GM12878 (cell line): Measurements from ENCODE around the gene CNDP1. TPM values are rescaled to one million over a fixed set of nuclear protein-coding genes. Genes with fewer than 3 reads are reported as not detected.
"Not testable (repeated sequence)": the region's sequence is repeated elsewhere in the genome, so short reads cannot be mapped to it uniquely, and the experiment has no call there.

ENCODE experiments used
- ATAC-seq: fragments of 200-7000 bp; cut with Tn5 transposase; 3 replicates; pipeline ENCODE4 v1.9.1; 2020; ENCODE audit warnings: mild to moderate bottlenecking, moderate library complexity
- BruUV-seq: library from RNA; stranded (reverse); fragments of 400-500 nt; replicated peaks from 2 replicates; lab custom pipeline; 2021; lab: Mats Ljungman, UMichigan
- CTCF ChIA-PET: fragments of 300-600 bp; sonication (Branson Sonifier 250); formaldehyde crosslinking; extraction: SDS; loops from one replicate; lab custom pipeline; 2021; ENCODE audit warnings: inconsistent platforms; lab: Yijun Ruan, JAX
- POLR2A ChIA-PET: fragments of 350-600 bp; formaldehyde crosslinking; extraction: SDS; loops from one replicate; lab custom pipeline; 2021; ENCODE audit warnings: inconsistent platforms; lab: Charles Lee
- RAD21 ChIA-PET: fragments of 300-600 bp; sonication (Branson Sonifier 250); formaldehyde crosslinking; loops from one replicate; lab custom pipeline; 2023; ENCODE audit warnings: antibody characterized with exemption; ENCODE audit not compliant: unreplicated experiment; lab: Charles Lee
- SMC1A ChIA-PET: fragments of 300-600 bp; sonication (Branson Sonifier 250); formaldehyde crosslinking; loops from one replicate; lab custom pipeline; 2023; ENCODE audit not compliant: unreplicated experiment, uncharacterized antibody; lab: Charles Lee
- DNase-seq: peaks from one replicate; pipeline ENCODE4 v3.0.0-alpha.2; 2011; ENCODE audit warnings: low read depth, low spot score
- FAIRE-seq: peaks from 3 replicates; lab custom pipeline; 2011; peaks lifted over from hg19 to GRCh38; lab: Jason Lieb, UNC
- H2AFZ ChIP-seq: 2 replicates; pipeline ENCODE4 v1.6.0; 2011; ENCODE audit warnings: low read depth, low read length, control low read depth; ENCODE audit not compliant: control insufficient read depth
- H3K27ac ChIP-seq: 2 replicates; pipeline ENCODE4 v1.5.1; 2011; ENCODE audit warnings: control low read depth; ENCODE audit not compliant: control insufficient read depth, insufficient read depth
- H3K27me3 ChIP-seq, 2 experiments: replicated peaks in 1 of 2; 2 replicates each; pipeline versions ENCODE4 v1.6.0 to v1.6.1; 2011; ENCODE audit warnings: low read length in 1 of 2; ENCODE audit not compliant: control insufficient read depth in 2 of 2, insufficient read depth in 2 of 2
- H3K36me3 ChIP-seq, 2 experiments: 2 replicates each; pipeline ENCODE4 v1.5.1; 2011; ENCODE audit warnings: low read length in 1 of 2; ENCODE audit not compliant: control insufficient read depth in 2 of 2, insufficient read depth in 2 of 2
- H3K4me1 ChIP-seq: 2 replicates; pipeline ENCODE4 v1.6.1; 2011; ENCODE audit warnings: mild to moderate bottlenecking, low read length, moderate library complexity, mixed read lengths; ENCODE audit not compliant: control insufficient read depth, insufficient read depth
- H3K4me2 ChIP-seq: 2 replicates; pipeline ENCODE4 v1.6.0; 2011; ENCODE audit warnings: control low read depth; ENCODE audit not compliant: control insufficient read depth, insufficient read depth
- H3K4me3 ChIP-seq: fragments of 200-600 bp; sonication (generic); 2 replicates; pipeline ENCODE4 v1.5.1; 2016
- H3K79me2 ChIP-seq: 2 replicates; pipeline ENCODE4 v1.6.0; 2011; ENCODE audit warnings: low read length; ENCODE audit not compliant: control insufficient read depth, insufficient read depth
- H3K9ac ChIP-seq: 2 replicates; pipeline ENCODE4 v1.8.0; 2011; ENCODE audit warnings: low read length, control low read depth, mixed read lengths; ENCODE audit not compliant: control insufficient read depth, insufficient read depth
- H3K9me3 ChIP-seq: replicated peaks from 3 replicates; pipeline ENCODE4 v1.5.1; 2011; ENCODE audit warnings: mild to moderate bottlenecking, low read length; ENCODE audit not compliant: control insufficient read depth, insufficient read depth
- H4K20me1 ChIP-seq: 2 replicates; pipeline ENCODE4 v1.6.0; 2011; ENCODE audit not compliant: control insufficient read depth, insufficient read depth
- GABPA ChIP-seq: IDR thresholded peaks from 2 replicates; pipeline ENCODE4 v1.6.1; 2014; ENCODE audit warnings: antibody characterized with exemption, low read depth, mild to moderate bottlenecking, inconsistent platforms
- MTA3 ChIP-seq: IDR thresholded peaks from 2 replicates; pipeline ENCODE4 v1.6.1; 2012; ENCODE audit warnings: low read length, inconsistent platforms, borderline replicate concordance
- RAD51 ChIP-seq: fragments of 450-650 bp; IDR thresholded peaks from 2 replicates; pipeline ENCODE4 v1.6.1; 2016; ENCODE audit warnings: moderate library complexity, mild to moderate bottlenecking, inconsistent platforms
- SIN3A ChIP-seq: IDR thresholded peaks from 2 replicates; pipeline ENCODE4 v1.6.1; 2012; ENCODE audit warnings: low read depth, low read length, improper control_type of control experiment
- SPI1 ChIP-seq: IDR thresholded peaks from 2 replicates; pipeline ENCODE4 v1.6.1; 2011; ENCODE audit warnings: low read depth, mild to moderate bottlenecking, low read length, moderate library complexity, borderline replicate concordance; ENCODE audit not compliant: insufficient read depth
- ZNF384 ChIP-seq: IDR thresholded peaks from 2 replicates; pipeline ENCODE4 v1.6.1; 2012; ENCODE audit warnings: low read depth, mild to moderate bottlenecking, low read length, improper control_type of control experiment, borderline replicate concordance
- WGBS: methylation state at CpG from one replicate; pipeline ENCODE4 v1.1.6; 2016; ENCODE audit warnings: low lambda C conversion rate; ENCODE audit not compliant: insufficient replicate concordance, insufficient coverage; ENCODE audit errors: missing lambda C conversion rate; 5-methylcytosine and 5-hydroxymethylcytosine counted together
- in situ Hi-C: fragments of 300-500 bp; cut with MboI; formaldehyde crosslinking; loops from 9 replicates; pipeline ENCODE4 v1.14.3; 2018; ENCODE audit warnings: mixed read lengths
- intact Hi-C: fragments of 100-400 bp; cut with micrococcal nuclease; formaldehyde crosslinking; loops from one replicate; pipeline ENCODE4 v1.14.2; 2022; ENCODE audit not compliant: unreplicated experiment
- polyA plus RNA-seq, 11 experiments: library from polyadenylated mRNA; depleted of rRNA in 4 of 11; unstranded in 6 of 11; stranded (reverse) in 5 of 11; fragments of >200 nt; fragmentation: Nextera tagmentation in 4 of 11; fragmentation: Illumina TruSeq in 1 of 11; extraction: Ambion mirVana in 4 of 11; extraction: Trizol in 1 of 11; gene quantifications; 1 replicate in 1 of 11; 2 replicates in 10 of 11; pipeline versions ENCODE4 v1.2.1 to v1.2.3, GENCODE V29; 2011 to 2016; ENCODE audit warnings: inconsistent platforms in 2 of 11, missing spikeins in 2 of 11, low read depth in 1 of 11
- total RNA-seq, 4 experiments: library from RNA; depleted of rRNA in 3 of 4; stranded (reverse); fragments of >200 nt in 3 of 4; fragmentation: Illumina TruSeq in 1 of 4; extraction: Trizol in 1 of 4; gene quantifications; 2 replicates each; pipeline versions ENCODE4 v1.2.1 to v1.2.3, GENCODE V29; 2013 to 2021

CNDP1 gene
- total and polyA plus RNA-seq, 10 of the 15 experiments (the other 5 are each of a cell fraction or from before 2014, with no cell fraction given) = 0.04 to 0.05 TPM; not detected in 8

GRCh38 chr18:74500774-74501173 is 33.5 kb upstream of the CNDP1 start:
- intact Hi-C loops, in situ Hi-C loops, H3K9me3 ChIP-seq, H4K20me1 ChIP-seq, FAIRE-seq, H3K27me3 ChIP-seq, BruUV-seq, POLR2A ChIA-PET, H2AFZ ChIP-seq, DNase-seq, ATAC-seq: not testable (repeated sequence)
- Histone ChIP-seq H3K79me2 (peaks cover 60% of the 10 kb centered on the region), H3K4me1 (peaks cover 18% of the 10 kb centered on the region), H3K36me3 (peaks cover 5 to 18% of the 10 kb centered on the region in 2 experiments; a peak in 3 of 4 replicates), H3K4me3 (peak overlapping the region; percentile 80), H3K9ac (peak overlapping the region; percentile 60), H3K27ac (peak overlapping the region; percentile 88), H3K4me2 (peak overlapping the region; percentile 98)
- SMC1A ChIA-PET = interaction anchor here (1.0 kb wide), 1 partner anchor 51 kb away, joined by 3 read pairs; no protein-coding TSS in a partner anchor
- CTCF ChIA-PET = interaction anchor here (1.0 to 1.5 kb wide), 3 partner anchors 8 to 98 kb away, joined by 3 to 4 read pairs (median 4); no protein-coding TSS in a partner anchor
- RAD21 ChIA-PET = interaction anchor here (0.9 to 1.2 kb wide), 2 partner anchors 51 to 123 kb away, joined by 3 to 7 read pairs; no protein-coding TSS in a partner anchor
- 0% methylated on average over 8 of the region's 8 CpGs for WGBS
- TF ChIP-seq SPI1 = peak; percentile 72; the same call in 1 of the 2 replicates
- TF ChIP-seq ZNF384 = 0 out of 2 replicates have a peak, but pooled peaks have one; percentile 15
- 0 out of 2 replicates have a peak, but pooled peaks have one; percentile 39 for TF ChIP-seq SIN3A

- no TSS peak for BruUV-seq
- Histone ChIP-seq H3K36me3 (peaks cover 7 to 20% of the 10 kb centered on the region in 2 experiments; a peak in 3 of 4 replicates), H3K4me2 (peak overlapping the region; percentile 98), H4K20me1 (no peaks in the 10 kb centered on the region), H3K4me1 (peaks cover 18% of the 10 kb centered on the region), H3K4me3 (peak overlapping the region; percentile 80), H3K9me3 (no peaks in the 10 kb centered on the region), H2AFZ (no peak overlapping the region), H3K27ac (peak overlapping the region; percentile 88), H3K9ac (peak overlapping the region; percentile 60), H3K27me3 (no peaks in the 10 kb centered on the region), H3K79me2 (peaks cover 58% of the 10 kb centered on the region)
- ATAC-seq = no peak
- WGBS = 77% methylated on average over 4 of the region's 4 CpGs
- CTCF ChIA-PET = no interaction called here
- POLR2A ChIA-PET = no interaction called here
- in situ Hi-C loops = no loop called here
- RAD21 ChIA-PET = no interaction called here
- intact Hi-C loops = no loop called here
- TF ChIP-seq MTA3 (no peak), RAD51 (no peak), GABPA (no peak)
- SMC1A ChIA-PET = no interaction called here
- no peak for FAIRE-seq
- DNase-seq = no peak
These were observed 32.9 kb upstream of the CNDP1 start for GRCh38 chr18:74501386-74501785.
